Erythroblast (primary cell): ENCODE measurements around the gene SNX25.

Source experiments
- GATA1 ChIP-seq: IDR thresholded peaks from 2 replicates; pipeline ENCODE4 v1.6.1; 2011; ENCODE audit warnings: low read depth, mild to moderate bottlenecking, control low read depth, low read length, moderate library complexity
- POLR2A ChIP-seq: IDR thresholded peaks from 2 replicates; pipeline ENCODE4 v1.6.1; 2011; ENCODE audit warnings: mild to moderate bottlenecking, low read length

GRCh38 chr4:185249105-185249504, 39.7 kb downstream of the SNX25 start:
- TF ChIP-seq POLR2A (no peak), GATA1 (no peak)
